Keratinocyte (primary cell): ENCODE data around the gene TPPP3.

ENCODE experiments used
- CTCF ChIP-seq, 3 experiments: IDR thresholded peaks in 1 of 3; conservative IDR thresholded peaks in 1 of 3; optimal IDR thresholded peaks in 1 of 3; 2 replicates in 2 of 3; 3 replicates in 1 of 3; pipeline versions ENCODE3 to v1.5.1; 2011; ENCODE audit warnings: low read length in 3 of 3, mild to moderate bottlenecking in 3 of 3, moderate library complexity in 2 of 3, control low read depth in 1 of 3, inconsistent platforms in 1 of 3; ENCODE audit not compliant: insufficient read depth in 2 of 3; ENCODE audit errors: extremely low read depth in 1 of 3
- EZH2 ChIP-seq: IDR thresholded peaks from one replicate; pipeline ENCODE4 v1.6.1; 2012; ENCODE audit warnings: inconsistent platforms, mild to moderate bottlenecking, low read length, moderate library complexity

- TF ChIP-seq CTCF (optimal IDR thresholded peaks at IDR 0.05 in 1 of 3, IDR thresholded peaks at IDR 0.05 in 1 of 3, conservative IDR thresholded peaks at IDR 0.05 in 1 of 3; ENCODE audit: extremely low read depth in 1 of 3, insufficient read depth in 2 of 3, low read length in 3 of 3) (no peak), EZH2 (no peak)
Measured at GRCh38 chr16:67423611-67424260, 30.4 kb upstream of the TPPP3 start.
